Progenitor cell of endocrine pancreas (in vitro differentiated cells): Measurements from ENCODE around the gene EBNA1BP2. TPM values are rescaled to one million over a fixed set of nuclear protein-coding genes. Genes with fewer than 3 reads are reported as not detected.
"Not testable (repeated sequence)": the region's sequence is repeated elsewhere in the genome, so short reads cannot be mapped to it uniquely, and the experiment has no call there.

Experiments used
- DNase-seq: peaks from one replicate; pipeline ENCODE4 v3.0.0; 2021; ENCODE audit warnings: low spot score; ENCODE audit not compliant: unreplicated experiment
- H3K27ac Mint-ChIP-seq: 2 replicates; pipeline ENCODE4 v1.8.0; 2021; ENCODE audit warnings: mild to moderate bottlenecking, moderate library complexity, mixed read lengths
- H3K27me3 Mint-ChIP-seq: 2 replicates; pipeline ENCODE4 v1.8.0; 2021; ENCODE audit warnings: mixed read lengths
- H3K36me3 Mint-ChIP-seq: 2 replicates; pipeline ENCODE4 v1.8.0; 2022; ENCODE audit warnings: mixed read lengths; ENCODE audit not compliant: insufficient read depth
- H3K4me1 Mint-ChIP-seq: 2 replicates; pipeline ENCODE4 v1.8.0; 2021; ENCODE audit warnings: low read depth, mixed read lengths
- H3K4me3 Mint-ChIP-seq: 2 replicates; pipeline ENCODE4 v1.8.0; 2021; ENCODE audit warnings: low read depth, mild to moderate bottlenecking, moderate library complexity, mixed read lengths
- H3K9me3 Mint-ChIP-seq: 2 replicates; pipeline ENCODE4 v1.8.0; 2021; ENCODE audit warnings: low read depth, mixed read lengths
- CTCF ChIP-seq: fragments of 200-600 bp; sonication (generic); IDR thresholded peaks from one replicate; pipeline ENCODE4 v1.5.0; 2021; ENCODE audit warnings: antibody characterized with exemption, mild to moderate bottlenecking; ENCODE audit not compliant: unreplicated experiment
- total RNA-seq: library from RNA; stranded (reverse); gene quantifications from 2 replicates; pipeline ENCODE4 v1.2.1, GENCODE V29; 2021

The EBNA1BP2 gene
- total RNA-seq, 1 donor from 2014 or later, result 48.8 TPM

GRCh38 chr1:43214501-43215444, 42.7 kb upstream of the EBNA1BP2 start:
- no peak for TF ChIP-seq CTCF
- DNase-seq, result no peak
- Mint-ChIP-seq H3K27me3 (no peaks in the 10 kb centered on the region), H3K9me3 (no peaks in the 10 kb centered on the region), H3K36me3 (no peaks in the 10 kb centered on the region), H3K27ac (no peak overlapping the region), H3K4me1 (peaks cover 3% of the 10 kb centered on the region), H3K4me3 (no peak overlapping the region)

GRCh38 chr1:43208277-43208676, 36.2 kb upstream of the EBNA1BP2 start:
- not testable (repeated sequence) for H3K36me3 Mint-ChIP-seq, H3K27ac Mint-ChIP-seq, H3K4me3 Mint-ChIP-seq, H3K27me3 Mint-ChIP-seq, DNase-seq, H3K9me3 Mint-ChIP-seq
- H3K4me1 Mint-ChIP-seq, result peaks cover 10% of the 10 kb centered on the region

- TF ChIP-seq CTCF, result no peak
- no peak for DNase-seq
- Mint-ChIP-seq H3K27ac (peak overlapping the region; percentile 94), H3K4me3 (no peak overlapping the region), H3K9me3 (peaks cover 8% of the 10 kb centered on the region), H3K36me3 (no peaks in the 10 kb centered on the region), H3K27me3 (no peaks in the 10 kb centered on the region), H3K4me1 (peaks cover 10% of the 10 kb centered on the region)
Observed at GRCh38 chr1:43207229-43207853, 35.3 kb upstream of the EBNA1BP2 start.

- H3K4me1 Mint-ChIP-seq, result peaks cover 10% of the 10 kb centered on the region
- no peaks in the 10 kb centered on the region for H3K36me3 Mint-ChIP-seq
- H3K9me3 Mint-ChIP-seq, result peaks cover 8% of the 10 kb centered on the region
- no peaks in the 10 kb centered on the region for H3K27me3 Mint-ChIP-seq
- DNase-seq, result no peak
- peak overlapping the region; percentile 94 for H3K27ac Mint-ChIP-seq
- no peak for TF ChIP-seq CTCF
- no peak overlapping the region for H3K4me3 Mint-ChIP-seq
Observed at GRCh38 chr1:43206600-43207228, 34.6 kb upstream of the EBNA1BP2 start.

- Mint-ChIP-seq H3K36me3 (no peaks in the 10 kb centered on the region), H3K4me1 (peaks cover 10% of the 10 kb centered on the region), H3K27ac (no peak overlapping the region), H3K4me3 (no peak overlapping the region), H3K27me3 (no peaks in the 10 kb centered on the region), H3K9me3 (peaks cover 8% of the 10 kb centered on the region)
- DNase-seq, result no peak
- TF ChIP-seq CTCF, result no peak
Observed at GRCh38 chr1:43205671-43206070, 33.6 kb upstream of the EBNA1BP2 start.
